ENCODE measurements around the gene CDKN2AIPNL.
"Not testable (repeated sequence)": the region's sequence is repeated elsewhere in the genome, so short reads cannot be mapped to it uniquely, and the experiment has no call there.

CDKN2AIPNL gene

DNA sequence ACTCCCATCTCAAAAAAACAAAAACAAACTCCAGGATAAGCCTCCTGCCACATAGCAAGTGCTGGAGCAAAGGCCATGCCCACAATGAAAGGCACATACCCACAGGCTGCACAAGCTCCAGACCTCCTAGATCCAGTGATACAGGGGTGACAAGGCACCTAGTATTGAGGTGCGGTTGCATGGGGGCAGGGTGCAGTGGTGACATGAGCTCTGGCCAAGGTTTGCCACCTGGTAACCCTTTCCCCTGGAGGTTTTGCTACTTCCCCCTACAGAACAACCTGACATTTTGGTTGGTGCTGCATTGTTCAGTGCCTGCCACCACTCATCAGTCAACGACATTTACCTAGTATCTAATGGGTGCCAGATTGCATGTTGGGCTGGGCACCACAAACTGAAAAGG is 14.5 kb downstream of the CDKN2AIPNL start:
- no peak for DNase-seq (ENCODE audit: low spot score)

DNA sequence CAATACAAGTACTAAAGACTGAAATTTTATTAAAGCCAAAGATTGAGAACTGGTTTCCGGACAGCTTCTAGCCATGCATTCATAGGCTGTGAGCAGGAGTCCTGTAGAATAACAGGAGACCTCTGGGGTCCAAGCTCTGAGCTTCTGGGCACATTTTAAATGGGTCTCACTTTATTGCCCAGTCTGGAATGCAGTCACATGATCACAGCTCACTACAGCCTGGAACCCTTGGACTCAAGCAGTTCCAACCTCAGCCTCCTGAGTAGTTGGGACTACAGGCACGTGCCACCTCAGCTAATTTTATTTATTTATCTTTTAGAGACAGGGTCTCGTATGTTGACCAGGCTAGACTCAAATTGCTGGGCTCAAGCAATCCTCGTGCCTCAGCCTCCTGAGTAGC is 15.4 kb downstream of the CDKN2AIPNL start:
- DNase-seq (ENCODE audit: low spot score) = no peak

DNA sequence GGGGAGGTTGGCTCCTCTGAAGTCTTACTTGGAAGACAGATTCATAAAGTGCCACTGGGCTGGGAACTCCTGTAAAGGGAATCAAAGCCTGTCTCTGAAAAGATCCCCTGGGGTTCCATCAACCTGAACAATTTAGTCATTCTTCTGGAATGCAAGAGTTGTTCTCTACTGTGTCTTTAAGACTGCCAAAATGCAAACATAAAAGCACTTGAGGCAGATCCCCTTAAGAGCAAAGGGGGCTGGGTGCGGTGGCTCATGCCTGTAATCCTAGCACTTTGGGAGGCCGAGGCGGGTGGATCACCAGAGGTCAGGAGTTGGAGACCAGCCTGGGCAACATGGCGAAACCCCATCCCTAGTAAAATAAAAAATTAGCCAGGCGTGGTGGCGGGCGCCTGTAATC is 16.7 kb downstream of the CDKN2AIPNL start:
- no peak for DNase-seq (ENCODE audit: low spot score)

DNA sequence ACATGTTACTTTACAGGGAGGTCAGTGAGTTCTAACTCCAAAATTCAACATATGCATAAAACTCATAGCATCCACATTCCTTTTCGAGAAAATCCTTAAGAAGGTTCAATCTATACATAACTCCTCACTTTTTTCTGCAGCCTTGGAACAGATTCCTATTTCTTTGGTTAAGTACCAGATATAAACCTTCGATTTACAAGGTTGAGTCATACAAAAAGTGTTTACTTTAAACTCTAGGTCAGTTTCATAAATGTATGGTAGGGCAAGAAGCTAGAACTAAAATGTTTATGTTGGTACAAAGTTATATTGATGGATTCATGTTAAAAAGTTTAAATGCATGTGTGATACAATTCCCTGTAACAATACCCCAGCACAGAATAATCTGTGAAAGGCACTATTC is 19.4 kb downstream of the CDKN2AIPNL start:
- no peak for DNase-seq (ENCODE audit: low spot score)

DNA sequence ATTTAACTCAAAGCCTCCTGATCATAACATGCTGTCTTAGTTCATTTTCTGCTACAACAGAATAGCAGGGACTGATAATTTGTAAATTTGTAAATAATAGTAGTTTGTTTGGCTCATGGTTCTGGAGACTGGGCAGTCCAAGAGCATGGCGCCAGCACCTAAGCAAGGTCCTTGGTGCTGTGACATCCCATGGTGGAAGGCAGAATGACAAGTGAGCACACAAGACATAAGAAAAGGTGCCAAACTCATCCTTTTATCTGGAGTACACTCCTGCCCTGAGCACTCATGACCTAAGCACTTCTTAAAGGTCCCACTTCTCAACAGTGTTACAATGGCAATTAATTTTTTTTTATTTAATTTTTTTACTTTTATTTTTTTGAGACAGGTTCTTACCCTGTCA is 24.2 kb downstream of the CDKN2AIPNL start:
- no peak for DNase-seq (ENCODE audit: low spot score)

DNA sequence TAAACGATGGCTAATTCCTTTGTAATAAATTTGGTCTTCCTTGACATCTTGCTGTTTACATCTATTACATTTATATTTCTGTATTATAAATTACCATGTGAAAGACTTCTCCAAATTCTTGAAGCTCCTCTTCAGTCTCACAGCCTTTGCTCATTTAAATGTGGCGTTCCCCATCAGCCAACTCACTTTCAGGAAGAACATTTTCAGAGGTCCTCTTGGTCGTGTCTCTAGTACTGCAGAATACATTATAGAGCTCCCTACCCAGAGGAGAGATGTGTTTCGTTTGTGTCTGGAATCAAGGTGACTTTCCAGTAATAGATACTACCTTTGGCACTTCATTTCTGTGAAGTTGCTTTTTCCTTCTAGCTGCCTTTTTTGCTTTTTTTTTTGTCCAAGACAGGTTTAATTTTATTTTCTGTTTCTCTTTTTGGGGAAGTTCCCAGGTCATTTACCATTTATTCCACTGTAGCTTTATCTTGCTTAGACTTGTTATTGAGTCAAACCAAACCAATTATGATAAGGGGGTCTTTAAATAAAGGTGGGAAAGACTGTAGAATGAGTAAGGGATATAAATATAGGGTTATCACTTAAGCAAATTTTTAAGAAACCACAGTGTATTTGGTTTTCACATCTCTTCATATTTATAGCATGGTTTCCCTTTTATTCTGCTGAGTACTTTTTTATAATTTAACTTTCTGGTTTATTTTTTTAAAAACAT is 27.5 kb downstream of the CDKN2AIPNL start:
- no peak for DNase-seq (ENCODE audit: low spot score)

DNA sequence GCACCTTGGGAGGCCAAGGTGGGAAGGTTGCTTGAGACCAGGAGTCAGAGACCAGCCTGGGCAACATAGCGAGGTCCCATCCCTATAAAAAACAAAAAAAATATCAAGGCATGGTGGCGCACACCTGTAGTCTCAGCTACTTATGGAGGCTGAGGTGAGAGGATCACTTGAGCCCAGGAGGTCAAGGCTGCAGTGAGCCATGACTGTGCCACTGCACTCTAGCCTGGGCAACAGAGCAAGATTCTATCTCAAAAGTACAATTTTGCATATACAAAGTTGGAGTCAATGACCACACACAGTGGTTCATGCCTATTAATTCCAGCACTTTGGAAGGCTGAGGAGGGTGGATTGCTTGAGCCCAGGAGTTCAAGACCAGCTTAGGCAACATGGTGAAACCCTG is 29.5 kb downstream of the CDKN2AIPNL start:
- DNase-seq (ENCODE audit: low spot score) = not testable (repeated sequence)

DNA sequence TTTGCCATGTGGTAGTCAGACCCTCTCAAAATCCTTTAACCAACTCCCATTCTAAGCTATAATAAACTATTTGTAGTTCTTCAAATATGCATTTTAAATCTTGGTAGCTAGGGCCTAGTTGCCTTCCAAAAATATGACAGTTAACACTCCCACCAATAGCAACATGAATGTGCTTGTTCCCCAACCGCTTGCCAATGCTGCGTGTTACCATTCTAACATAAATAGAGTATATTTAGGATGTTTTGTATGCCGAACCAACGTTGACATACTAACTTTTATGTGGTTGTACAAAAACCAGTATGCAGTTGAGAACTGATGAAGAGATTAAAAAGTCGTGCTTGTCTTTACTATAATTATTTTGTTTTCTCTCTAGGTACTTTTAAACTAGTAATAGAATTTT is 31.3 kb downstream of the CDKN2AIPNL start:
- no peak for DNase-seq (ENCODE audit: low spot score)

DNA sequence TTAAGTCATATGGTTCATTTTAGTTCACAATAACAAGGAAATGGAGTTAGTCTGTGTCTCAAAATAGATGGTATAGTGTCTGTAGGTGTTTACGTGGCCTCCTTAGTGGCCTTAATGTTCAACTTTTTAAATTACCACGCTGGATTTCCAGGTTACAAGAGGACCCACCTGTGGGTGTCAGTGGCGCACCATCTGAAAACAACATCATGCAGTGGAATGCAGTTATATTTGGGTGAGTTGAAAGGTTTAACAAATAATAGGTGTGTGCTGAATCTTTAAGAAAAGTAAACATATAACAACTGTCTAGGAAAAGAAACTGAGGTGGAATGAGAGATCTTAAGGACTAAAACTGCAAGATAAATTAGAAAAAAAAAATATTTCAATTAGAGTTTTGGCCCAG is 37.4 kb downstream of the CDKN2AIPNL start:
- peak; percentile 19 for DNase-seq (ENCODE audit: low spot score)

DNA sequence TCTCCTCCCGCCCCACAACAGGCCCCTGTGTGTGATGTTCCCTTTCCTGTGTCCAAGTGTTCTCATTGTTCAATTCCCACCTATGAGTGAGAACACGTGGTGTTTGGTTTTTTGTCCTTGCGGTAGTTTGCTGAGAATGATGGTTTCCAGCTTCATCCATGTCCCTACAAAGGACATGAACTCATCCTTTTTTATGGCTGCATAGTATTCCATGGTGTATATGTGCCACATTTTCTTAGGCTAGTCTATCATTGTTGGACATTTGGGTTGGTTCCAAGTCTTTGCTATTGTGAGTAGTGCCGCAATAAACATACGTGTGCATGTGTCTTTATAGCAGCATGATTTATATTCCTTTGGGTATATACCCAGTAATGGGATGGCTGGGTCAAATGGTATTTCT is 38.0 kb downstream of the CDKN2AIPNL start:
- DNase-seq (ENCODE audit: low spot score) = not testable (repeated sequence)

DNA sequence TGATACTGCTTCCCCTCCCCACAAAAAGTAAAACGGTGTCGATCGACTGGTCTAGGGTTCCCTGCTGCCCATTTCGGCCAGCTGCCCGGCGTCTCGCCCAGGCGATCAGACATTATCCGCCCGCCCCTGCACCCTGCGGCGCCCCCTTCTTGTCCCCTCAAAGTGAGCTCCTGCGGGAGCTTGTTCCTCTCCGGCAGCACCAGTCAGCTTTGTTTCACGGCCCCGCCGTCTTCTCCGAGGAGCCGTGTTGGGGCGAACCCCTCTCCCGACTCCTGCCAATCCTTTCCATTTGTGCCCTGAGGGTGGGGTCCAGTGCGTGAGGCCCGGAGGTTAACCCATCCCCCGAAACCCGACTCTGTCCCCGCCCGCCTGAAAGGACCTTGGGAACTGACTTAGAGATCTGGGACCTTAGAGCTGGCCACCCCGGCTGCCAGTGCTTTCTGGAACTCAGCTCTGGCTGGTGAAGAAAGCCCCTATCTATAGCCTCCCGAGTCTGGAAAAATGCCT is 39.8 kb downstream of the CDKN2AIPNL start:
- DNase-seq (ENCODE audit: low spot score) = peak; percentile 19

DNA sequence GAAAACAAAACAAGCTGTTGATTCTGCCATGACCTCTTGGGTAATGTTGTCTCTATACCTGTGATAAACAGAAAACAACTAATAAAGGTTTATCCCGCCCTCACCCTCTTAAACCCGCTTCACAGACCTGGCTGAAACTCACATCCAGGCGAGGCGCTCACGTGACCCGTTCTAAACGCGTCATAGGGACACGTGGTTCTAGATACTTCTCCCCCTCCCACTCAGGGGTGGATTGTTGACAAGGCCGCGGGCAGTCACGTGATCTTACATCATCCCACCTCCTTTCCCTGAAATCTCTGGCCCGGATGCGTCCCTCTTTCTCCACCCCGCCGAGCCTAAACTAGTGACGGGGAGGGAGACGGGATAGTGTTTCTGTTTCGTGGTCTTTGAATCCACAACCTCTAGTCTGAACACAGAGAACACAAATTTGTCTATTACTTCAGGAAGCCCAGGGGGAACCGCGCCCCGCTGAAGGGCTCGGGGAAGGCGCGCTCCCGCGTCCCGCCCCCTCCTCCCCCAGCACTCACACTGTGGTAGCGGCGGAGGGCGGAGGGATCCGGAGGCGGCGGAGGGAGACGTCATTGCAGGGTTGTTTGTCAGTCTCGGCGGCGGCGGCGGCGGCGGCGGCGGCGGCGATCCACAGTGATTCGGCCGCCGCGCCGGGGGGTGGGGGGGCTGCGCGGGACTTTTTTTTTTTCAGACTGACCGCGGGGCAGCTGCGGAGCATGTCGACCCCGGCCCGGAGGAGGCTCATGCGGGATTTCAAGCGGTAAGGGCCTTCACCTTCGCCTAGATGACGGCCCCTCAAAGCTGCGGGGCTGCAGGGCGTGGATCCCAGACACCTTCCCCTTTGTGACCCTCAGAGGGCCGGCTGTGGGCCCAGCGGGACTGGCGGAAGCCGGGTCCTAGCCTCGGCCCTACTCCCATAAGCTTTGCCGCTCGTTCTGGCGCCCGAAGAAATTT is 40.5 kb downstream of the CDKN2AIPNL start, which contains the start of gene UBE2B:
Gene UBE2B, plus strand, starts transcription at position 699 of the 963 bp plus-strand sequence. Its CDS starts 27 bp downstream, at position 726.
- DNase-seq (ENCODE audit: low spot score) = peak; percentile 97

DNA sequence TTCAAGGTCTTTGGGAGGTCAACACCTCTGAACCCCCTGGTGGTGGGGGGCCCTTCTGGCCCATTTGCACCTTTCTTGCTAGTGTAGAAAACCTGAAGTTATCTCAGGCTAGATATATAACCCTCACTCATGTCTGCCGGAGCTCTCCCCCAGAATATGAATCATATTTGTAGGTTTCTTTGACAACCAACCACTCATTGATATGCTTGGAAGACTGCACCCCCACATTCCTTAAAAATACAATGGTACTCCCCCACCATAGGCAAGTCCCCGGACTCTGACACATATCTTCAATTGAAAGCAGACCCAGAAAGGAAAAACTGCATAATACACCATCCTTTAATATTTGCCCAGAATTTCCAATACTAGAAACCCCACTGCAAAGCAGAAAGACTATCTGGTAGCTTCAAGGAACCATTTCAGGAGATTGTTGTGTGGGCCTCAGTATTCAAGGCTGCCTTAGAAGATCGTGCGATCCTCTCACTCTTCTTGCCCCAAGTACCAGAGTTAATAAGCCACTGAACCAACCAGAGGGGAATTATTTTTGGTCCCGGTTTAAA is 41.3 kb downstream of the CDKN2AIPNL start:
- DNase-seq (ENCODE audit: low spot score) = peak; percentile 16

DNA sequence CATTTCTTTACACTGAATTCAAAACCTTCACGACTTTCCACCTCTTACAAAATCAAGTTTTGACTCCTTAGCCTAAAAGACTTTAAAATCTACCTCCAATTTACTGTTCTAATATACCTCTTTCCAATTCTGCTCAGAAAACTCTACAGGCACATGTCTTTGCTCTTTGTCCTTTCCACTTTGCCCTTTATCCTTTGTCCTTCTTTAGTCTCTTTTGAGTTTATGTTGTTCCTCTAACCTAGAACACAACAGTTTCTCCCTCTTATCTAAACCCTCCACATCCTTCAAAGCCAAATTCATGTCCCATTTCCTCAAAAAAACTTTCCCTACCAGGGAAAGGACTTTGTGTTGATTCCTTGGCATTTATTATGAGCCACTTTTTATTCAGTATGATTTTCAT is 46.1 kb downstream of the CDKN2AIPNL start:
- no peak for DNase-seq (ENCODE audit: low spot score)

DNA sequence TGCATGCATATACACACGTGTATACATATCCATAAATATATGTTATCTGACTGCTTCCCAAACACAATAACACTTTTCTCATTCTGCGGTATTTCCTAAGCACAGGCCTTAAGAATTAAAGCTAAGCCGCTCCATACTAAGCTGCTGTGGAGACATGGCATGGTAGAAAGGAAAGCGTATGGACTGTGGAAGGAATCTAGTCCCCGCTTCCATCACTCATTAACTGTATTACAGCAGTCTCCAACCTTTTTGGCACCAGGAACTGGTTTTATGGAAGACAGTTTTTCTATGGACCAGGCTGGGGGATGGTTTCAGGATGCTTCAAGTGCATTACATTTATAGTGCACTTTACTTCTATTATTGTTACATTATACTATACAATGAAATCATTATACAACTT is 56.0 kb downstream of the CDKN2AIPNL start:
- DNase-seq (ENCODE audit: low spot score) = no peak
